IMR-90 (cell line): ENCODE data around the gene CDH23. TPM values are rescaled to one million over a fixed set of nuclear protein-coding genes. Genes with fewer than 3 reads are reported as not detected.

Experiments
- ATAC-seq: fragments of 200-7000 bp; cut with Tn5 transposase; 2 replicates; pipeline ENCODE4 v1.9.1; 2020; ENCODE audit warnings: low read depth, mild to moderate bottlenecking, moderate library complexity
- BruUV-seq: library from RNA; stranded (reverse); fragments of 400-500 nt; replicated peaks from 2 replicates; lab custom pipeline; 2021; lab: Mats Ljungman, UMichigan
- CTCF ChIA-PET: fragments of 300-600 bp; formaldehyde crosslinking; extraction: SDS; loops from one replicate; lab custom pipeline; 2021; ENCODE audit warnings: antibody characterized with exemption; lab: Yijun Ruan, JAX
- POLR2A ChIA-PET: fragments of 300-600 bp; sonication (Branson Sonifier 250); formaldehyde crosslinking; loops from one replicate; lab custom pipeline; 2022; ENCODE audit warnings: antibody characterized with exemption; ENCODE audit not compliant: unreplicated experiment; lab: Charles Lee
- DNase-seq: peaks from one replicate; pipeline ENCODE4 v3.0.0; 2013
- H2AFZ ChIP-seq: replicated peaks from 2 replicates; pipeline ENCODE3; 2013; ENCODE audit warnings: low read length, mild to moderate bottlenecking; ENCODE audit not compliant: poor library complexity
- H2AK5ac ChIP-seq: 2 replicates; pipeline ENCODE4 v1.6.1; 2013; ENCODE audit warnings: low read depth, low read length, inconsistent platforms
- H2AK9ac ChIP-seq: replicated peaks from 2 replicates; pipeline ENCODE3; 2013; ENCODE audit warnings: mild to moderate bottlenecking, low read depth, low read length, moderate library complexity; ENCODE audit not compliant: poor library complexity
- H2BK120ac ChIP-seq: 2 replicates; pipeline ENCODE4 v1.6.1; 2013; ENCODE audit warnings: low read depth, low read length, inconsistent platforms
- H2BK15ac ChIP-seq: 3 replicates; pipeline ENCODE4 v1.6.1; 2013; ENCODE audit warnings: low read depth, low read length, inconsistent platforms
- H2BK20ac ChIP-seq: 2 replicates; pipeline ENCODE4 v1.6.1; 2013; ENCODE audit warnings: low read depth, mild to moderate bottlenecking, inconsistent platforms, low read length, moderate library complexity
- H2BK5ac ChIP-seq: 2 replicates; pipeline ENCODE4 v1.6.1; 2013; ENCODE audit warnings: mild to moderate bottlenecking, low read depth, low read length, inconsistent platforms; ENCODE audit not compliant: poor library complexity, severe bottlenecking
- H3K14ac ChIP-seq: replicated peaks from 2 replicates; pipeline ENCODE4 v1.6.1; 2013; ENCODE audit warnings: low read depth, low read length, inconsistent platforms
- H3K18ac ChIP-seq: 2 replicates; pipeline ENCODE4 v1.6.1; 2013; ENCODE audit warnings: low read depth, low read length, control low read depth
- H3K23ac ChIP-seq: 2 replicates; pipeline ENCODE4 v1.6.1; 2013; ENCODE audit warnings: low read depth, low read length, inconsistent platforms
- H3K27ac ChIP-seq: 2 replicates; pipeline ENCODE4 v1.5.1; 2013; ENCODE audit warnings: mild to moderate bottlenecking, control low read depth, low read length; ENCODE audit not compliant: insufficient read depth
- H3K27me3 ChIP-seq: 2 replicates; pipeline ENCODE4 v1.6.1; 2013; ENCODE audit warnings: low read length; ENCODE audit not compliant: control insufficient read depth, insufficient read depth
- H3K36me3 ChIP-seq: 2 replicates; pipeline ENCODE4 v1.6.1; 2013; ENCODE audit warnings: low read length, mixed read lengths; ENCODE audit not compliant: control insufficient read depth, insufficient read depth
- H3K4ac ChIP-seq: 2 replicates; pipeline ENCODE4 v1.6.1; 2013; ENCODE audit warnings: low read depth, low read length, inconsistent platforms
- H3K4me1 ChIP-seq: 2 replicates; pipeline ENCODE4 v1.6.1; 2013; ENCODE audit warnings: low read length, mixed read lengths; ENCODE audit not compliant: control insufficient read depth, insufficient read depth
- H3K4me2 ChIP-seq: 2 replicates; pipeline ENCODE4 v1.6.1; 2013; ENCODE audit warnings: low read depth, mild to moderate bottlenecking, control low read depth, low read length, moderate library complexity
- H3K4me3 ChIP-seq: 2 replicates; pipeline ENCODE4 v1.5.1; 2013; ENCODE audit warnings: low read depth, mild to moderate bottlenecking, control low read depth, low read length, moderate library complexity; ENCODE audit not compliant: insufficient read depth
- H3K56ac ChIP-seq: 2 replicates; pipeline ENCODE4 v1.6.1; 2013; ENCODE audit warnings: low read length, inconsistent platforms; ENCODE audit not compliant: insufficient read depth; ENCODE audit errors: extremely low read depth
- H3K79me1 ChIP-seq, 2 experiments: 2 replicates each; pipeline ENCODE4 v1.6.1; 2013; ENCODE audit warnings: low read length in 2 of 2, inconsistent platforms in 1 of 2, low read depth in 1 of 2
- H3K9ac ChIP-seq: 2 replicates; pipeline ENCODE4 v1.6.1; 2013; ENCODE audit warnings: low read depth, low read length, control low read depth
- H3K9me1 ChIP-seq: 2 replicates; pipeline ENCODE4 v1.6.1; 2013; ENCODE audit warnings: low read length, inconsistent platforms; ENCODE audit not compliant: insufficient read depth
- H3K9me3 ChIP-seq: 2 replicates; pipeline ENCODE4 v1.6.1; 2013; ENCODE audit warnings: low read length; ENCODE audit not compliant: control insufficient read depth, insufficient read depth
- H4K20me1 ChIP-seq: 2 replicates; pipeline ENCODE4 v1.6.1; 2013; ENCODE audit warnings: low read length, inconsistent platforms; ENCODE audit not compliant: insufficient read depth
- H4K5ac ChIP-seq: 2 replicates; pipeline ENCODE4 v1.6.1; 2013; ENCODE audit warnings: mild to moderate bottlenecking, low read depth, low read length, control low read depth
- H4K8ac ChIP-seq, 2 experiments: 2 replicates each; pipeline ENCODE4 v1.6.1; 2013; ENCODE audit warnings: low read depth in 2 of 2, low read length in 2 of 2, control low read depth in 1 of 2, inconsistent platforms in 1 of 2
- H4K91ac ChIP-seq: 2 replicates; pipeline ENCODE4 v1.6.1; 2013; ENCODE audit warnings: low read depth, low read length, inconsistent platforms; ENCODE audit not compliant: insufficient read depth
- NFE2L2 ChIP-seq: fragments of 150-350 bp; IDR thresholded peaks from 2 replicates; pipeline ENCODE4 v1.6.1; 2016; ENCODE audit warnings: low read depth, mild to moderate bottlenecking, low read length
- WGBS, 2 experiments: methylation state at CpG; one replicate each; pipeline versions ENCODE4 v1.1.5 to v1.1.7; 2013; ENCODE audit warnings: missing lambda C conversion rate in 2 of 2; ENCODE audit not compliant: insufficient read length in 1 of 2; ENCODE audit errors: extremely low coverage in 2 of 2; 5-methylcytosine and 5-hydroxymethylcytosine counted together
- dilution Hi-C: fragments of 300-500 bp; cut with HindIII; formaldehyde crosslinking; loops from one replicate; pipeline ENCODE4 v1.14.3; 2018; ENCODE audit warnings: low sequenced_read_pairs; ENCODE audit not compliant: unreplicated experiment
- in situ Hi-C: fragments of 300-500 bp; cut with MboI; formaldehyde crosslinking; loops from 3 replicates; pipeline ENCODE4 v1.14.3; 2019; ENCODE audit warnings: low sequenced_read_pairs, inconsistent platforms, mixed read lengths
- intact Hi-C: fragments of 100-400 bp; cut with micrococcal nuclease; formaldehyde crosslinking; loops from 2 replicates; pipeline ENCODE4 v1.10.0; 2022
- polyA plus RNA-seq, 3 experiments: library from polyadenylated mRNA; depleted of rRNA; stranded (reverse); fragments of >200 nt; gene quantifications; 2 replicates each; pipeline ENCODE4 v1.2.3, GENCODE V29; 2012; ENCODE audit warnings: low replicate concordance in 1 of 3
- total RNA-seq: library from RNA; depleted of rRNA; stranded (reverse); fragments of >200 nt; gene quantifications from 2 replicates; pipeline ENCODE4 v1.2.3, GENCODE V29; 2012
- TF ChIP-seq, protein P1 (sequence below): fragments of 150-350 bp; IDR thresholded peaks from 2 replicates; pipeline ENCODE4 v1.6.1; 2016; ENCODE audit warnings: low read depth, mild to moderate bottlenecking, low read length, moderate library complexity, borderline replicate concordance

Gene CDH23
- total and polyA plus RNA-seq, 2 of the 4 experiments (the other 2 are of a cell fraction), result under 0.01 to 0.03 TPM

DNA sequence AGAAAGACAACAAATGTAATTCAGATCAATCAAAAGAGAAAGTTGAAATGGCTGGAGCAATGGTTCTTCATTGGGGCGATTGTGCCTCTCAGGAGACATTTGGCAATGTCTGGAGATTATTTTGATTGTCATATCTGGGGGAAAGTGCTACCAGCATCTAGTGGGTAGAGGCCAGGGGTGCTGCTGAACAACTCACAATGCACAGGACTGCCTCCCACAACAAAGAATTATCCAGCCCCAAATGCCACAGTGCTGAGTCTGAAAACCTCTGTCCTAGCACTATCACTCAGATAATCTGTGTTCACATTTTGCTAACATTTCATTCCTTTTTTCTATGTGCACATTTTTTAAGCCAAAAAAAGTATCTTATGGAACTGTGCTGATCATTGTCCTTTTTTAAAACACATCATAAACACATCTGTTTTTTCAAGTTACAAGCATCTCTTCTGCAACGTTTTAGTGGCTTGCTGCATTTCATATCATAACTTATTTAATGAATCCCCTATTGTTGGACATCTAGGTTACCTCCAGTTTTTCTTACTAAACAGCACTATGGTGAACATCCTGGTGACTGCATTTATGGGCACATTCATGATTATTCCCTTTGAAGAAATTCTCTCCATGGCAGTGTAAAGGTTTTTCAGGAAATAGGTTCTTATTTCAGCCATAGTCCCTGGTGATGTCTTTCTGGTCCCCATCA is 208.7 kb downstream of the CDH23 start:
- Histone ChIP-seq H3K9ac (no peak overlapping the region), H3K23ac (no peak overlapping the region), H2BK20ac (no peak overlapping the region), H4K8ac (no peak overlapping the region), H2AFZ (no peak overlapping the region), H2AK9ac (no peak overlapping the region), H4K5ac (no peak overlapping the region), H2AK5ac (no peak overlapping the region), H3K79me1 (no peaks in the 10 kb centered on the region), H3K9me1 (no peaks in the 10 kb centered on the region), H2BK15ac (no peak overlapping the region), H2BK5ac (no peak overlapping the region), H3K4me3 (no peak overlapping the region), H3K9me3 (no peaks in the 10 kb centered on the region), H3K18ac (no peak overlapping the region), H3K4me1 (no peaks in the 10 kb centered on the region), H3K14ac (no peak overlapping the region), H3K56ac (no peak overlapping the region), H3K36me3 (no peaks in the 10 kb centered on the region), H3K4ac (no peak overlapping the region), H3K27ac (no peak overlapping the region), H4K91ac (no peak overlapping the region), H3K27me3 (peaks cover 26% of the 10 kb centered on the region; the same call in 1 of the 2 replicates), H2BK120ac (no peak overlapping the region), H4K20me1 (no peaks in the 10 kb centered on the region; the same call in 1 of the 2 replicates), H3K4me2 (no peak overlapping the region)
- no TSS peak for BruUV-seq
- ATAC-seq, result no peak
- WGBS, 2 experiments, result no CpG with 5 or more reads among the region's 2 CpGs
- in situ Hi-C loops (loop anchor here (10.0 kb wide), 1 partner anchor 291 kb away; the partner anchor contains the start of gene SLC29A3), dilution Hi-C loops (no loop called here), intact Hi-C loops (no loop called here)
- no peak for DNase-seq
- CTCF ChIA-PET, result no interaction called here
- POLR2A ChIA-PET, result no interaction called here
- no peak for TF ChIP-seq NFE2L2
- TF ChIP-seq, protein P1, sequence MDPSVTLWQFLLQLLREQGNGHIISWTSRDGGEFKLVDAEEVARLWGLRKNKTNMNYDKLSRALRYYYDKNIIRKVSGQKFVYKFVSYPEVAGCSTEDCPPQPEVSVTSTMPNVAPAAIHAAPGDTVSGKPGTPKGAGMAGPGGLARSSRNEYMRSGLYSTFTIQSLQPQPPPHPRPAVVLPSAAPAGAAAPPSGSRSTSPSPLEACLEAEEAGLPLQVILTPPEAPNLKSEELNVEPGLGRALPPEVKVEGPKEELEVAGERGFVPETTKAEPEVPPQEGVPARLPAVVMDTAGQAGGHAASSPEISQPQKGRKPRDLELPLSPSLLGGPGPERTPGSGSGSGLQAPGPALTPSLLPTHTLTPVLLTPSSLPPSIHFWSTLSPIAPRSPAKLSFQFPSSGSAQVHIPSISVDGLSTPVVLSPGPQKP, result no peak
